ENCODE data around the gene NT5DC2. TPM values are rescaled to one million over a fixed set of nuclear protein-coding genes. Genes with fewer than 3 reads are reported as not detected.
A peak's percentile ranks its signal among the peaks of the same experiment; 100 is the strongest.

Gene NT5DC2
- polyA plus RNA-seq, 3 donors: 0.66 to 28.4 (median 0.67) TPM

GRCh38 chr3:52537726-52538421, 4.2 kb upstream of the NT5DC2 start:
- Mint-ChIP-seq H3K36me3 (peaks cover 20 to 24% of the 10 kb centered on the region in 2 donors), H3K27ac (peak overlapping the region; percentile 72 to 99 (median 97)), H3K4me1 (peaks cover 45% of the 10 kb centered on the region), H3K4me3 (peak overlapping the region; percentile 98), H3K9me3 (no peaks in the 10 kb centered on the region), H3K27me3 (ENCODE audit: low read depth in 3 of 3) (peaks cover 0 to 8% (median 6%) of the 10 kb centered on the region in 3 donors)
- peak overlapping the region; percentile 60 to 85 (median 61) for H3K4me3 ChIP-seq (replicated peaks in 1 of 3; ENCODE audit: low read depth in 2 of 3, low read length in 3 of 3)
- peak overlapping the region in 1 of 2 donors; percentile 86 for H3K27ac ChIP-seq (ENCODE audit: low read depth in 1 of 2, low read length in 2 of 2)
- peak in 1 of 3 donors; percentile 3 for DNase-seq
- peaks cover 0 to under 1% of the 10 kb centered on the region in 2 donors for H3K27me3 ChIP-seq (ENCODE audit: control insufficient read depth in 2 of 2, insufficient read depth in 2 of 2, low read length in 2 of 2)
- H3K36me3 ChIP-seq (replicated peaks in 1 of 2; ENCODE audit: control insufficient read depth in 1 of 2, insufficient read depth in 2 of 2, low read length in 2 of 2): peaks cover 21 to 26% of the 10 kb centered on the region in 2 donors
- intact Hi-C loops (cut with micrococcal nuclease): loop anchor here in 1 of 2 donors (1.0 to 10.0 kb wide), 4 partner anchors 66 to 1153 kb away; partner anchors contain the start of genes GNL3, MANF, NISCH and PBRM1
- H3K4me2 ChIP-seq (replicated peaks; ENCODE audit: extremely low read depth, low read length, poor library complexity, severe bottlenecking): peak overlapping the region; percentile 85
- H4K20me1 ChIP-seq (ENCODE audit: insufficient read depth, low read length): peaks cover 55% of the 10 kb centered on the region
- peaks cover 50 to 63% of the 10 kb centered on the region in 2 donors for H3K4me1 ChIP-seq (ENCODE audit: control insufficient read depth in 1 of 2, insufficient read depth in 2 of 2, low read length in 2 of 2)
- peaks cover 65% of the 10 kb centered on the region for H3K79me2 ChIP-seq (ENCODE audit: insufficient read depth, low read length)
- H3K9ac ChIP-seq (ENCODE audit: insufficient read depth, low read length, poor library complexity, severe bottlenecking): peak overlapping the region; percentile 71
- no peak for TF ChIP-seq CTCF (IDR thresholded peaks at IDR 0.05)
- 82% methylated on average over 7 of the region's 7 CpGs for WGBS (ENCODE audit: insufficient coverage)
- H2AFZ ChIP-seq (ENCODE audit: insufficient read depth, low read depth, low read length, poor library complexity, severe bottlenecking): no peak overlapping the region
- no peaks in the 10 kb centered on the region for H3K9me3 ChIP-seq (replicated peaks in 1 of 2; ENCODE audit: control insufficient read depth in 1 of 2, insufficient read depth in 1 of 2, low read length in 2 of 2)

- peaks cover 68% of the 10 kb centered on the region for H3K79me2 ChIP-seq (ENCODE audit: insufficient read depth, low read length)
- no peaks in the 10 kb centered on the region for H3K9me3 ChIP-seq (replicated peaks in 1 of 2; ENCODE audit: control insufficient read depth in 1 of 2, insufficient read depth in 1 of 2, low read length in 2 of 2)
- H3K36me3 ChIP-seq (replicated peaks in 1 of 2; ENCODE audit: control insufficient read depth in 1 of 2, insufficient read depth in 2 of 2, low read length in 2 of 2): peaks cover 21 to 24% of the 10 kb centered on the region in 2 donors
- TF ChIP-seq CTCF (IDR thresholded peaks at IDR 0.05): no peak
- H4K20me1 ChIP-seq (ENCODE audit: insufficient read depth, low read length): peaks cover 51% of the 10 kb centered on the region
- H3K4me1 ChIP-seq (ENCODE audit: control insufficient read depth in 1 of 2, insufficient read depth in 2 of 2, low read length in 2 of 2): peaks cover 57 to 70% of the 10 kb centered on the region in 2 donors
- WGBS (ENCODE audit: insufficient coverage): 8% methylated on average over 2 of the region's 6 CpGs
- peak in 1 of 3 donors; percentile 13 for DNase-seq
- peaks cover 0 to 4% of the 10 kb centered on the region in 2 donors for H3K27me3 ChIP-seq (ENCODE audit: control insufficient read depth in 2 of 2, insufficient read depth in 2 of 2, low read length in 2 of 2)
- Mint-ChIP-seq H3K9me3 (no peaks in the 10 kb centered on the region), H3K4me1 (peaks cover 52% of the 10 kb centered on the region), H3K27me3 (ENCODE audit: low read depth in 3 of 3) (peaks cover 4 to 15% (median 13%) of the 10 kb centered on the region in 3 donors), H3K4me3 (peak overlapping the region; percentile 98), H3K27ac (peak overlapping the region; percentile 93 to 99 (median 98)), H3K36me3 (peaks cover 20 to 21% of the 10 kb centered on the region in 2 donors)
- H3K4me2 ChIP-seq (replicated peaks; ENCODE audit: extremely low read depth, low read length, poor library complexity, severe bottlenecking): peak overlapping the region; percentile 85
- peak overlapping the region; percentile 60 to 85 (median 61) for H3K4me3 ChIP-seq (replicated peaks in 1 of 3; ENCODE audit: low read depth in 2 of 3, low read length in 3 of 3)
- intact Hi-C loops (cut with micrococcal nuclease): loop anchor here in 1 of 2 donors (1.0 to 10.0 kb wide), 4 partner anchors 65 to 1152 kb away; partner anchors contain the start of genes GNL3, MANF, NISCH and PBRM1
- peak overlapping the region; percentile 73 for H2AFZ ChIP-seq (ENCODE audit: insufficient read depth, low read depth, low read length, poor library complexity, severe bottlenecking)
- peak overlapping the region; percentile 71 for H3K9ac ChIP-seq (ENCODE audit: insufficient read depth, low read length, poor library complexity, severe bottlenecking)
- peak overlapping the region; percentile 79 to 86 for H3K27ac ChIP-seq (ENCODE audit: low read depth in 1 of 2, low read length in 2 of 2)
Measured at GRCh38 chr3:52537165-52537620, 3.5 kb upstream of the NT5DC2 start.
